ENCODE measurements around the gene NF1.

The NF1 gene

GRCh38 chr17:31415640-31416502 is 321.1 kb downstream of the NF1 start:
- Histone ChIP-seq H2AFZ (ENCODE audit: low read length) (no peak overlapping the region), H3K9me2 (ENCODE audit: low read depth, low read length) (no peaks in the 10 kb centered on the region), H3K4me3 (ENCODE audit: low read depth, low read length, poor library complexity, severe bottlenecking) (no peak overlapping the region), H3K9ac (ENCODE audit: low read length) (no peak overlapping the region), H3K4me1 (ENCODE audit: insufficient read depth, low read length, severe bottlenecking) (no peaks in the 10 kb centered on the region), H3F3A (ENCODE audit: insufficient read depth, low read length) (no peaks in the 10 kb centered on the region), H4K20me1 (ENCODE audit: insufficient read depth, low read length) (no peaks in the 10 kb centered on the region), H3K4me2 (ENCODE audit: low read length) (peak overlapping the region; percentile 14; the same call in 1 of the 2 replicates), H3K27me3 (ENCODE audit: insufficient read depth, low read length) (no peaks in the 10 kb centered on the region), H3K36me3 (ENCODE audit: insufficient read depth, low read length) (no peaks in the 10 kb centered on the region), H3K79me2 (ENCODE audit: insufficient read depth, low read length) (no peaks in the 10 kb centered on the region), H3K9me3 (ENCODE audit: low read length) (no peaks in the 10 kb centered on the region), H3K27ac (ENCODE audit: low read depth, low read length, poor library complexity, severe bottlenecking) (no peak overlapping the region)
- TF ChIP-seq CTCF (IDR thresholded peaks at IDR 0.05; ENCODE audit: low read length), result no peak
- TF ChIP-seq EZH2 (IDR thresholded peaks at IDR 0.05; ENCODE audit: borderline replicate concordance, low read length), result no peak

GRCh38 chr17:31416503-31416923 is 321.7 kb downstream of the NF1 start:
- Histone ChIP-seq H3K9me3 (ENCODE audit: low read length) (no peaks in the 10 kb centered on the region), H3K36me3 (ENCODE audit: insufficient read depth, low read length) (no peaks in the 10 kb centered on the region), H3K4me1 (ENCODE audit: insufficient read depth, low read length, severe bottlenecking) (no peaks in the 10 kb centered on the region), H3K9me2 (ENCODE audit: low read depth, low read length) (no peaks in the 10 kb centered on the region), H3K27ac (ENCODE audit: low read depth, low read length, poor library complexity, severe bottlenecking) (no peak overlapping the region), H3K27me3 (ENCODE audit: insufficient read depth, low read length) (no peaks in the 10 kb centered on the region), H4K20me1 (ENCODE audit: insufficient read depth, low read length) (no peaks in the 10 kb centered on the region), H3K79me2 (ENCODE audit: insufficient read depth, low read length) (no peaks in the 10 kb centered on the region), H3F3A (ENCODE audit: insufficient read depth, low read length) (no peaks in the 10 kb centered on the region), H3K4me3 (ENCODE audit: low read depth, low read length, poor library complexity, severe bottlenecking) (no peak overlapping the region), H3K9ac (ENCODE audit: low read length) (no peak overlapping the region), H3K4me2 (ENCODE audit: low read length) (no peak overlapping the region), H2AFZ (ENCODE audit: low read length) (no peak overlapping the region)
- TF ChIP-seq EZH2 (IDR thresholded peaks at IDR 0.05; ENCODE audit: borderline replicate concordance, low read length), result no peak
- TF ChIP-seq CTCF (IDR thresholded peaks at IDR 0.05; ENCODE audit: low read length), result no peak

- Histone ChIP-seq H3K27me3 (ENCODE audit: insufficient read depth, low read length) (no peaks in the 10 kb centered on the region), H3K4me1 (ENCODE audit: insufficient read depth, low read length, severe bottlenecking) (no peaks in the 10 kb centered on the region), H3K4me2 (ENCODE audit: low read length) (no peak overlapping the region), H2AFZ (ENCODE audit: low read length) (no peak overlapping the region), H3K36me3 (ENCODE audit: insufficient read depth, low read length) (no peaks in the 10 kb centered on the region), H4K20me1 (ENCODE audit: insufficient read depth, low read length) (no peaks in the 10 kb centered on the region), H3K9ac (ENCODE audit: low read length) (no peak overlapping the region), H3K4me3 (ENCODE audit: low read depth, low read length, poor library complexity, severe bottlenecking) (no peak overlapping the region), H3K9me2 (ENCODE audit: low read depth, low read length) (no peaks in the 10 kb centered on the region), H3K27ac (ENCODE audit: low read depth, low read length, poor library complexity, severe bottlenecking) (no peak overlapping the region), H3K9me3 (ENCODE audit: low read length) (no peaks in the 10 kb centered on the region), H3K79me2 (ENCODE audit: insufficient read depth, low read length) (no peaks in the 10 kb centered on the region), H3F3A (ENCODE audit: insufficient read depth, low read length) (no peaks in the 10 kb centered on the region)
- TF ChIP-seq CTCF (IDR thresholded peaks at IDR 0.05; ENCODE audit: low read length), result no peak
- no peak for TF ChIP-seq EZH2 (IDR thresholded peaks at IDR 0.05; ENCODE audit: borderline replicate concordance, low read length)
Measured at GRCh38 chr17:31417051-31417792, 322.4 kb downstream of the NF1 start.
